Fibroblast of lung (primary cell): ENCODE measurements around the gene ZNF134. TPM values are rescaled to one million over a fixed set of nuclear protein-coding genes. Genes with fewer than 3 reads are reported as not detected.

ENCODE experiments used
- DNase-seq, 2 donors: peaks; one replicate each; pipeline versions ENCODE4 v3.0.0 to v3.0.0-alpha.2; 2010; ENCODE audit warnings: low read depth in 2 of 2
- H2AFZ ChIP-seq: 2 replicates; pipeline ENCODE4 v1.5.1; 2012; ENCODE audit warnings: low read length, control low read depth, inconsistent platforms
- H3K27ac ChIP-seq: 2 replicates; pipeline ENCODE4 v1.5.1; 2011; ENCODE audit warnings: low read length, control low read depth; ENCODE audit not compliant: insufficient read depth
- H3K27me3 ChIP-seq: 2 replicates; pipeline ENCODE4 v1.5.1; 2011; ENCODE audit warnings: mild to moderate bottlenecking, low read length; ENCODE audit not compliant: control insufficient read depth, insufficient read depth
- H3K36me3 ChIP-seq: 2 replicates; pipeline ENCODE4 v1.5.1; 2011; ENCODE audit warnings: low read length; ENCODE audit not compliant: control insufficient read depth, insufficient read depth
- H3K4me1 ChIP-seq: 2 replicates; pipeline ENCODE4 v1.5.1; 2011; ENCODE audit warnings: low read length; ENCODE audit not compliant: control insufficient read depth, insufficient read depth; ENCODE audit errors: extremely low read depth
- H3K4me2 ChIP-seq: 2 replicates; pipeline ENCODE4 v1.5.1; 2011; ENCODE audit warnings: low read length, control low read depth; ENCODE audit not compliant: insufficient read depth; ENCODE audit errors: extremely low read depth
- H3K4me3 ChIP-seq, 4 experiments: fragments of 200-600 bp in 1 of 4; sonication (generic) in 1 of 4; replicated peaks in 1 of 4; 2 replicates each; pipeline ENCODE4 v1.5.1; 2011 to 2016; ENCODE audit warnings: low read length in 4 of 4, low read depth in 3 of 4, mild to moderate bottlenecking in 3 of 4, control low read depth in 2 of 4, inconsistent platforms in 1 of 4, mixed read lengths in 1 of 4; ENCODE audit not compliant: insufficient read depth in 1 of 4; ENCODE audit errors: control extremely low read depth in 1 of 4
- H3K79me2 ChIP-seq: 2 replicates; pipeline ENCODE4 v1.5.1; 2012; ENCODE audit warnings: mild to moderate bottlenecking, low read length, inconsistent platforms; ENCODE audit not compliant: control insufficient read depth, insufficient read depth
- H3K9ac ChIP-seq: 2 replicates; pipeline ENCODE4 v1.5.1; 2011; ENCODE audit warnings: mild to moderate bottlenecking, low read length, control low read depth; ENCODE audit not compliant: insufficient read depth
- H3K9me3 ChIP-seq: 2 replicates; pipeline ENCODE4 v1.5.1; 2012; ENCODE audit warnings: low read depth, low read length; ENCODE audit not compliant: control insufficient read depth, insufficient read depth
- H4K20me1 ChIP-seq: 2 replicates; pipeline ENCODE4 v1.5.1; 2011; ENCODE audit warnings: low read length; ENCODE audit not compliant: control insufficient read depth, insufficient read depth; ENCODE audit errors: extremely low read depth
- EZH2 ChIP-seq: IDR thresholded peaks from 2 replicates; pipeline ENCODE4 v1.5.1; 2012; ENCODE audit warnings: low read length, control low read depth, mild to moderate bottlenecking; ENCODE audit errors: missing control alignments
- polyA plus RNA-seq, 2 donors: library from polyadenylated mRNA; depleted of rRNA in 1 of 2; stranded (reverse) in 1 of 2; unstranded in 1 of 2; fragments of >200 nt; gene quantifications; 2 replicates each; pipeline ENCODE4 v1.2.1, GENCODE V29; 2011 to 2012; ENCODE audit warnings: missing spikeins in 1 of 2
- total RNA-seq: library from RNA; depleted of rRNA; stranded (reverse); fragments of >200 nt; gene quantifications from 2 replicates; pipeline ENCODE4 v1.2.1, GENCODE V29; 2014
- TF ChIP-seq, protein P1 (sequence below), 2 donors: IDR thresholded peaks in 1 of 2; conservative IDR thresholded peaks in 1 of 2; 1 replicate in 1 of 2; 2 replicates in 1 of 2; pipeline ENCODE4 v1.5.1; 2011 to 2012; ENCODE audit warnings: low read length in 2 of 2, control low read depth in 1 of 2, inconsistent platforms in 1 of 2, low read depth in 1 of 2, mild to moderate bottlenecking in 1 of 2

ZNF134 gene
- total and polyA plus RNA-seq, 2 donors (not counting 1 experiment from before 2014, with no cell fraction given), result 11.7 to 30.6 TPM

DNA sequence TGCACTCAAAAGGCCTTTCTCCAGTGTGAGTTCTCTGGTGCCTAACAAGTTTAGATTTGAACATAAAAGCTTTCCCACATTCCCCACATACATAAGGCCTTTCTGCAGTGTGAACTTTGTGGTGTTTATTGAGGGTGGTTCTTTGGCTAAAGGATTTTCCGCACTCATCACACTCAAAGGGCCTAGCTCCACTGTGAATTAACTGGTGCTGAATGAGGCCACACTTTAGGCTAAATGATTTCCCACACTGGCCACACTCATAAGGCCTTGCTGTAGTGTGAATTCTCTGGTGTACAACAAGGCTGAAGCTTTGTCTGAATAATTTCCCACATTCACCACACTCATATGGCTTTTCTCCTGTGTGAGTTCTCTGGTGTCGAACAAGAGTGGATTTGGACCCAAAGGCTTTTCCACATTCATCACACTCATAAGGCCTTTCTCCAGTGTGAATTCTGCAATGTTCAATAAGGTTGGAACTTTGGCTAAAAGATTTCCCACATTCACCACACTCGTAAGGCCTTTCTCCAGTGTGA is 41.6 kb upstream of the ZNF134 start:
- peaks cover 22% of the 10 kb centered on the region for H3K9me3 ChIP-seq
- no peak overlapping the region for H3K4me3 ChIP-seq
- no peak overlapping the region for H3K9ac ChIP-seq
- H3K36me3 ChIP-seq, result peaks cover 22% of the 10 kb centered on the region
- H4K20me1 ChIP-seq, result no peaks in the 10 kb centered on the region
- H3K4me2 ChIP-seq, result no peak overlapping the region
- DNase-seq, result no peak
- no peak overlapping the region for H2AFZ ChIP-seq
- H3K27ac ChIP-seq, result no peak overlapping the region
- no peak for TF ChIP-seq EZH2
- TF ChIP-seq, protein P1, sequence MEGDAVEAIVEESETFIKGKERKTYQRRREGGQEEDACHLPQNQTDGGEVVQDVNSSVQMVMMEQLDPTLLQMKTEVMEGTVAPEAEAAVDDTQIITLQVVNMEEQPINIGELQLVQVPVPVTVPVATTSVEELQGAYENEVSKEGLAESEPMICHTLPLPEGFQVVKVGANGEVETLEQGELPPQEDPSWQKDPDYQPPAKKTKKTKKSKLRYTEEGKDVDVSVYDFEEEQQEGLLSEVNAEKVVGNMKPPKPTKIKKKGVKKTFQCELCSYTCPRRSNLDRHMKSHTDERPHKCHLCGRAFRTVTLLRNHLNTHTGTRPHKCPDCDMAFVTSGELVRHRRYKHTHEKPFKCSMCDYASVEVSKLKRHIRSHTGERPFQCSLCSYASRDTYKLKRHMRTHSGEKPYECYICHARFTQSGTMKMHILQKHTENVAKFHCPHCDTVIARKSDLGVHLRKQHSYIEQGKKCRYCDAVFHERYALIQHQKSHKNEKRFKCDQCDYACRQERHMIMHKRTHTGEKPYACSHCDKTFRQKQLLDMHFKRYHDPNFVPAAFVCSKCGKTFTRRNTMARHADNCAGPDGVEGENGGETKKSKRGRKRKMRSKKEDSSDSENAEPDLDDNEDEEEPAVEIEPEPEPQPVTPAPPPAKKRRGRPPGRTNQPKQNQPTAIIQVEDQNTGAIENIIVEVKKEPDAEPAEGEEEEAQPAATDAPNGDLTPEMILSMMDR (conservative IDR thresholded peaks at IDR 0.05 in 1 of 2, IDR thresholded peaks at IDR 0.05 in 1 of 2; ENCODE audit: low read depth in 1 of 2, low read length in 2 of 2), result no peak
- no peaks in the 10 kb centered on the region for H3K4me1 ChIP-seq
- peaks cover 7% of the 10 kb centered on the region for H3K79me2 ChIP-seq
- H3K27me3 ChIP-seq, result no peaks in the 10 kb centered on the region

DNA sequence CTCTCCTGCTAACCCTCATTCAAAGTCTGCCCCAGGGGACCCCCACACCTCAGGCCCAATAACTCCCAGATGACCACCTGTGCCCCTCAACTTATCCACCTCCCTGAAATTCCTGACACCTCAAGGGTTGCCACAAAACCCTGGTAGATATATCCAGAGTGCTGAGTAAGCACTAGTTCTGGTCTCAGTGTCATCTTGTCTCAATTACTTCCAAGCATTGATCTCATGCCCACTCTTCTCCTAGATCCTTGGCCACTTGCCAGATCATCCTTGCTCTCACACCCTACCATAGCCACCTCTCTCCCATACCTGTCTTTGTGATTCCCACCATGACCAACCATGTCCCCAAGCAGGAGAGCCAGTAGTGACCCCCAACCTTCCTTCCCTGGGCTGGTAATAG is 37.4 kb upstream of the ZNF134 start:
- Histone ChIP-seq H3K4me2 (no peak overlapping the region), H3K4me3 (no peak overlapping the region), H3K36me3 (peaks cover 22% of the 10 kb centered on the region), H3K79me2 (peaks cover 13% of the 10 kb centered on the region), H3K9ac (no peak overlapping the region), H3K27me3 (no peaks in the 10 kb centered on the region), H3K4me1 (peaks cover 2% of the 10 kb centered on the region), H4K20me1 (no peaks in the 10 kb centered on the region), H2AFZ (no peak overlapping the region), H3K27ac (no peak overlapping the region), H3K9me3 (peaks cover 20% of the 10 kb centered on the region)
- TF ChIP-seq, protein P1 (conservative IDR thresholded peaks at IDR 0.05 in 1 of 2, IDR thresholded peaks at IDR 0.05 in 1 of 2; ENCODE audit: low read depth in 1 of 2, low read length in 2 of 2), result no peak
- no peak for TF ChIP-seq EZH2
- no peak for DNase-seq

DNA sequence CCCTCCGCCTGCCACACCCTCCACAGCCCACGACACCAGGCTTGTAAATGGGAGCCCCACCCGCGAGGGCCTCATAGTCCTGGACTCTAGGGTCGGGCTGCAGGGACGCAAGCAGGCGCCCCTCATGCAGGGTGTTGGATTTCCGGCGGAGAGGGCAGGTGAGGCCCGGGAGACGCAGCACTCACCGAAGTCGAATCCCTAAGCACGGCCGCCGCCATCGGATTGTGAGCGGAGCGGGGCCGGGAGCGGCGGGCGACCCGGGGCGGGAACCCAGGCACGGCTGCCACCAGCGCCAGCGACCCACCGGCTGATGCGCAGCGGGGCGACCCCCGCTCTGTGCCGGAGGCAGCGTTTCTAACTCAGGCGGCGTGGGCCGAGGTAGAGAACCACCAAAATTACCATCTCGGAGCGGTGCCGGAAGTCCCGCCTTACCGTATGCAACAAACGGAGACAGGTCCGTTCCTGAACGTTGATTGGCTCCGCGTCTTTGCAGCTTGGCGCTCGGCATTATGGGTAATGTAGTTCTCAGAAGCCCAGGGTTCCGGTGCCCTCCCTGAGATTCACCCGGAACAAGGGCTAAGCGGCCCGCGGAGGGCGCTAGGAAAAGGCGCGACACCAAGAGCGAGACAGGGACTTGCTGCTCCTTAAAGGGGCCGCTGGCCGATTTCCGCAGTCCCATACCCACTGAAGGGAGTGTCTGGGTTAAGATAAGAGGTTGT is 35.4 kb upstream of the ZNF134 start, which contains the start of gene ZNF416:
Gene ZNF416, minus strand, starts transcription at position 425 of the 719 bp plus-strand sequence. Its CDS starts 207 bp downstream, at position 218.
- Histone ChIP-seq H3K4me3 (peak within 1 kb of the TSS; percentile 75 to 95 (median 80)), H3K27ac (peak within 1 kb of the TSS; percentile 51), H3K36me3 (peaks cover 15% of the 10 kb centered on the region), H3K9ac (peak within 1 kb of the TSS; percentile 81), H3K27me3 (no peaks in the 10 kb centered on the region), H3K4me1 (peaks cover 2% of the 10 kb centered on the region), H4K20me1 (no peaks in the 10 kb centered on the region), H3K79me2 (peaks cover 13% of the 10 kb centered on the region), H2AFZ (peak within 1 kb of the TSS; percentile 92), H3K9me3 (peaks cover 8% of the 10 kb centered on the region), H3K4me2 (peak within 1 kb of the TSS; percentile 83)
- DNase-seq, result peak; percentile 97 to 99
- no peak for TF ChIP-seq EZH2
- TF ChIP-seq, protein P1 (conservative IDR thresholded peaks at IDR 0.05 in 1 of 2, IDR thresholded peaks at IDR 0.05 in 1 of 2; ENCODE audit: low read depth in 1 of 2, low read length in 2 of 2), result peak; percentile 13 to 18
